Right atrium auricular region (tissue), 2 donors: ENCODE data around the gene ZYG11A. TPM values are rescaled to one million over a fixed set of nuclear protein-coding genes. Genes with fewer than 3 reads are reported as not detected.

Experiments
- DNase-seq: peaks from one replicate; pipeline ENCODE4 v3.0.0-alpha.2; 2019; ENCODE audit warnings: low spot score
- H3K27ac ChIP-seq, 2 donors: fragments of 200-600 bp; sonication (generic); 1 replicate in 1 of 2; 2 replicates in 1 of 2; pipeline ENCODE4 v1.5.1; 2016 to 2019
- H3K27me3 ChIP-seq, 2 donors: fragments of 200-600 bp; sonication (generic); one replicate each; pipeline versions ENCODE4 v1.5.1 to v1.6.0; 2017 to 2019
- H3K36me3 ChIP-seq: fragments of 200-600 bp; sonication (generic); one replicate; pipeline ENCODE4 v1.5.1; 2016
- H3K4me1 ChIP-seq, 2 donors: fragments of 200-600 bp; sonication (generic); one replicate each; pipeline versions ENCODE4 v1.5.1 to v1.6.0; 2017 to 2019
- H3K4me3 ChIP-seq, 2 donors: fragments of 200-600 bp; sonication (generic); 1 replicate in 1 of 2; 2 replicates in 1 of 2; pipeline ENCODE4 v1.5.1; 2017 to 2019; ENCODE audit warnings: mild to moderate bottlenecking in 1 of 2, moderate library complexity in 1 of 2
- H3K9me3 ChIP-seq, 2 donors: fragments of 200-600 bp; sonication (generic); one replicate each; pipeline ENCODE4 v1.5.1; 2019
- CTCF ChIP-seq, 2 donors: fragments of 200-600 bp; sonication (generic); IDR thresholded peaks; one replicate each; pipeline ENCODE4 v1.5.1; 2019; ENCODE audit warnings: antibody characterized with exemption in 2 of 2
- total RNA-seq, 2 donors: library from RNA; depleted of rRNA; stranded (reverse); fragments of >200 nt; gene quantifications; one replicate each; pipeline ENCODE4 v1.1.0, GENCODE V29; 2016

ZYG11A gene
- total RNA-seq, 2 donors from 2014 or later: not detected

- peaks cover 0 to 26% of the 10 kb centered on the region in 2 donors for H3K4me1 ChIP-seq
- H3K4me3 ChIP-seq: peak overlapping the region; percentile 61 to 69
- H3K9me3 ChIP-seq: no peaks in the 10 kb centered on the region
- no peak for DNase-seq
- no peak for TF ChIP-seq CTCF (IDR thresholded peaks at IDR 0.05)
- H3K36me3 ChIP-seq: no peaks in the 10 kb centered on the region
- no peaks in the 10 kb centered on the region for H3K27me3 ChIP-seq
- H3K27ac ChIP-seq: peak overlapping the region; percentile 86 to 90
Observed at GRCh38 chr1:52928015-52928404, 85.5 kb downstream of the ZYG11A start.

- Histone ChIP-seq H3K36me3 (no peaks in the 10 kb centered on the region), H3K27me3 (no peaks in the 10 kb centered on the region), H3K27ac (no peak overlapping the region), H3K9me3 (no peaks in the 10 kb centered on the region), H3K4me3 (no peak overlapping the region), H3K4me1 (peaks cover 0 to 26% of the 10 kb centered on the region in 2 donors)
- TF ChIP-seq CTCF (IDR thresholded peaks at IDR 0.05): no peak
- DNase-seq: no peak
Observed at GRCh38 chr1:52929019-52929418, 86.5 kb downstream of the ZYG11A start.

- Histone ChIP-seq H3K36me3 (no peaks in the 10 kb centered on the region), H3K4me1 (peaks cover 0 to 8% of the 10 kb centered on the region in 2 donors), H3K4me3 (no peak overlapping the region), H3K9me3 (no peaks in the 10 kb centered on the region), H3K27ac (no peak overlapping the region), H3K27me3 (no peaks in the 10 kb centered on the region)
- no peak for DNase-seq
- TF ChIP-seq CTCF (IDR thresholded peaks at IDR 0.05): no peak
Observed at GRCh38 chr1:52937433-52938182, 95.0 kb downstream of the ZYG11A start.

- no peaks in the 10 kb centered on the region for H3K9me3 ChIP-seq
- DNase-seq: no peak
- no peak for TF ChIP-seq CTCF (IDR thresholded peaks at IDR 0.05)
- no peak overlapping the region for H3K27ac ChIP-seq
- H3K4me3 ChIP-seq: no peak overlapping the region
- peaks cover 0 to 8% of the 10 kb centered on the region in 2 donors for H3K4me1 ChIP-seq
- H3K36me3 ChIP-seq: no peaks in the 10 kb centered on the region
- no peaks in the 10 kb centered on the region for H3K27me3 ChIP-seq
Observed at GRCh38 chr1:52938183-52938451, 95.6 kb downstream of the ZYG11A start.

GRCh38 chr1:52943876-52944416, 101.4 kb downstream of the ZYG11A start:
- Histone ChIP-seq H3K9me3 (no peaks in the 10 kb centered on the region), H3K36me3 (peaks cover 3% of the 10 kb centered on the region), H3K4me1 (no peaks in the 10 kb centered on the region), H3K4me3 (no peak overlapping the region), H3K27me3 (no peaks in the 10 kb centered on the region), H3K27ac (no peak overlapping the region)
- no peak for TF ChIP-seq CTCF (IDR thresholded peaks at IDR 0.05)
- DNase-seq: no peak

- Histone ChIP-seq H3K4me1 (no peaks in the 10 kb centered on the region), H3K36me3 (peaks cover 8% of the 10 kb centered on the region), H3K27ac (no peak overlapping the region), H3K27me3 (no peaks in the 10 kb centered on the region), H3K4me3 (no peak overlapping the region), H3K9me3 (no peaks in the 10 kb centered on the region)
- TF ChIP-seq CTCF (IDR thresholded peaks at IDR 0.05): no peak
- DNase-seq: no peak
Observed at GRCh38 chr1:52944566-52944965, 102.0 kb downstream of the ZYG11A start.
